Cardiac ventricle fibroblast (primary cell): ENCODE measurements around the gene C17orf100. TPM values are rescaled to one million over a fixed set of nuclear protein-coding genes. Genes with fewer than 3 reads are reported as not detected.

Experiments used
- total RNA-seq: library from RNA; depleted of rRNA; stranded (reverse); fragments of >200 nt; gene quantifications from 2 replicates; pipeline ENCODE4 v1.2.3, GENCODE V29; 2015

Gene C17orf100
- 0.54 and 0.94 TPM in 2 replicates for total RNA-seq

DNA sequence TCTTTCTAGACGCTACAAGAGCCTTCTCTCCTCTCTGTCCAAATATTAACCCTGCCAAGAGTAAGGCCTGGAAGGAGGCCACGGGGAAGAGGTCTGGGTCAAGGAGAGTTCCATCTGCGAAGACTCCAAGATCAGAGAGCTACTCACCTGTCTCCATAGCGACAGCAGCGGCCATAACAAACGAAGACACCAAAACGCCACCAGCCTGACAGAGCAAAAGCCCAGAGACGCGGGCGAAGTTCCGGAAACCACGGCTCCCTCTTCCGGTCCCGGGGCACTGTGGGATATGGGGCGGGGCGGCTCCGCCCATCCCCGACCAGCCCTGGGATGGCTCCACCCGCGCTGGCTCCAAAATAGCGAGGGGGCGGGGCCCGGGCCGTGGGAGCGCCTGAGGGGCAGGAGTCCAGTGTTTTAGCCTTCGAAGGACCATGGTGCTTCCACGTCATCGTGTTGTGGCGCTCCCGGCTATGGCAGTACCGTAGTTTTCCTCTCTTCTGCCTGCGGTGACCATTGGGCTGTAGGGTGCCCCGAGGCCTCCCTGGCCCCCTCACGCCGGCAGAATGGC is at the start of gene C17orf100, which contains the start of gene MED31:
Gene C17orf100, plus strand, starts transcription at position 409 of the 565 bp plus-strand sequence. Its CDS starts 152 bp downstream, at position 561.
Gene MED31, minus strand, starts transcription at position 252 of the 565 bp plus-strand sequence. Its CDS starts 77 bp downstream, at position 175.

DNA sequence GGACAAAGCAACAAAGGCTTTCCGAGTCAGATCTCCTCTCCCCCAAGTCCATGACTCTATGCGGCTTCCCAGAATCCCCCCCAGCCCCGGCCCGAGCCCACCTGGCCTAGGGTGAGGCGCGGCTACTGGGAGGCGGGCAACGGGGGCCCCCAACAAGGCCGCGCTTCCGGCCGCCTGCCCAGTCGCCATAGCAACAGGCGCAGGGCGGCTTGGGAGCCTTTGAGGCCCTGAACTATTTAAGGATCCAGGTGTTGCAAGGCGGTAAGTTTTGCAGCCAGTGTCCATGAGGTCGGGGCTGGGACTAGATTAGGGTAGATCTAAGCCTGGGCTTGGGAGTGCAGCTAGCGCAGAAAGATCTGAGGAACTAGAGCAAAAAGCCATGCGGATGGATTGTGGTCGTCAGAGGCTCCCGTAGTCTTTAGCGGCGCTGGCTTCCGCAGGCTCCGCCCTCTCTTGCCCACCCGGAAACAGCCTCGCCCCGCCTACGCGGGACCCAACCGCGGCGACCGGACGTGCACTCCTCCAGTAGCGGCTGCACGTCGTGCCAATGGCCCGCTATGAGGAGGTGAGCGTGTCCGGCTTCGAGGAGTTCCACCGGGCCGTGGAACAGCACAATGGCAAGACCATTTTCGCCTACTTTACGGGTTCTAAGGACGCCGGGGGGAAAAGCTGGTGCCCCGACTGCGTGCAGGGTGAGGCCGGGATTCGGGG is 10.9 kb upstream of the C17orf100 start, which contains the start of the genes KIAA0753 and TXNDC17:
Gene KIAA0753, minus strand, starts transcription at position 176 of the 711 bp plus-strand sequence. CDS start 5,608 bp downstream, outside the sequence.
Gene TXNDC17, plus strand, starts transcription at position 525 of the 711 bp plus-strand sequence. Its CDS starts 23 bp downstream, at position 548.

Other genes starting within 250 kb of the C17orf100 start
- gene AIPL1, start 216.6 kb upstream of the C17orf100 start, total RNA-seq = not detected in 2 replicates
- gene PIMREG, start 207.3 kb upstream of the C17orf100 start, total RNA-seq = 4.3 and 6.6 TPM in 2 replicates
- gene PITPNM3, start 95.2 kb upstream of the C17orf100 start, total RNA-seq = 0.62 and 1.2 TPM in 2 replicates
- 8.0 and 10.5 TPM in 2 replicates for gene KIAA0753, start 11.1 kb upstream of the C17orf100 start, total RNA-seq
- gene TXNDC17, start 10.7 kb upstream of the C17orf100 start, total RNA-seq = 172 and 183 TPM in 2 replicates
- 5.1 and 10.7 TPM in 2 replicates for gene MED31, start 157 bp upstream of the C17orf100 start, total RNA-seq
- gene SLC13A5, start 61.6 kb downstream of the C17orf100 start, total RNA-seq = not detected in 2 replicates
- gene XAF1, start 104.3 kb downstream of the C17orf100 start, total RNA-seq = 11.1 and 14.4 TPM in 2 replicates
- 0.31 and 0.39 TPM in 2 replicates for gene FBXO39, start 124.5 kb downstream of the C17orf100 start, total RNA-seq
- gene TEKT1, start 180.0 kb downstream of the C17orf100 start, total RNA-seq = not detected in 2 replicates